ENCODE results near the gene PSMB5. TPM values are rescaled to one million over a fixed set of nuclear protein-coding genes. Genes with fewer than 3 reads are reported as not detected.

Gene PSMB5
- total and polyA plus RNA-seq, 2 of the 13 experiments (the other 11 are each of a cell fraction or from before 2014, with no cell fraction given) = 705 to 871 TPM

GRCh38 chr14:22977434-22977683 is 57.3 kb downstream of the PSMB5 start (continued):
- TF ChIP-seq SMAD3 (CRISPR knock-in tag; IDR thresholded peaks at IDR 0.05) (no peak), FOXC1 (CRISPR knock-in tag; IDR thresholded peaks at IDR 0.05; ENCODE audit: borderline replicate concordance) (no peak), KDM5B (CRISPR knock-in tag; IDR thresholded peaks at IDR 0.05; ENCODE audit: borderline replicate concordance) (no peak), ZBTB21 (CRISPR knock-in tag; IDR thresholded peaks at IDR 0.05) (no peak), SAP130 (CRISPR knock-in tag; IDR thresholded peaks at IDR 0.05; ENCODE audit: low read depth) (no peak), SOX13 (IDR thresholded peaks at IDR 0.05) (no peak), SOX13 (CRISPR knock-in tag; conservative IDR thresholded peaks at IDR 0.05 in 1 of 2, IDR thresholded peaks at IDR 0.05 in 1 of 2) (peak in 1 of 2 experiments; percentile 93; a peak in 1 of 4 replicates), RARA (CRISPR knock-in tag; IDR thresholded peaks at IDR 0.05) (no peak), FOXK2 (IDR thresholded peaks at IDR 0.05) (no peak), ZNF530 (CRISPR knock-in tag; IDR thresholded peaks at IDR 0.05; ENCODE audit: low read depth) (no peak), POLR2A (IDR thresholded peaks at IDR 0.05; ENCODE audit: insufficient read depth in 1 of 2, low read depth in 2 of 2, low read length in 2 of 2) (peak in 1 of 2 experiments; percentile 8; a peak in 1 of 4 replicates), EED (CRISPR knock-in tag; IDR thresholded peaks at IDR 0.05) (no peak), RNF2 (conservative IDR thresholded peaks at IDR 0.05; ENCODE audit: low read depth) (no peak), MBD4 (IDR thresholded peaks at IDR 0.05; ENCODE audit: borderline replicate concordance, low read length) (no peak), ZNF720 (CRISPR knock-in tag; IDR thresholded peaks at IDR 0.05) (no peak), REPIN1 (CRISPR knock-in tag; IDR thresholded peaks at IDR 0.05; ENCODE audit: borderline replicate concordance, low read depth) (no peak), ZNF773 (CRISPR knock-in tag; IDR thresholded peaks at IDR 0.05; ENCODE audit: borderline replicate concordance) (no peak), IKZF1 (IDR thresholded peaks at IDR 0.05) (no peak), HNRNPUL1 (IDR thresholded peaks at IDR 0.05; ENCODE audit: low read depth, low read length) (no peak), FOXA1 (IDR thresholded peaks at IDR 0.05) (peak; percentile 39; the same call in 1 of the 2 replicates), FOXA1 (CRISPR knock-in tag; IDR thresholded peaks at IDR 0.05) (no peak), BATF2 (CRISPR knock-in tag; IDR thresholded peaks at IDR 0.05) (no peak), NKX3-1 (CRISPR knock-in tag; IDR thresholded peaks at IDR 0.05) (no peak), NFE2L1 (CRISPR knock-in tag; IDR thresholded peaks at IDR 0.05; ENCODE audit: borderline replicate concordance) (no peak), TP53 (CRISPR knock-in tag; conservative IDR thresholded peaks at IDR 0.05) (no peak), GPN1 (CRISPR knock-in tag; IDR thresholded peaks at IDR 0.05; ENCODE audit: borderline replicate concordance) (no peak; the same call in 1 of the 2 replicates), ZBTB3 (CRISPR knock-in tag; IDR thresholded peaks at IDR 0.05; ENCODE audit: borderline replicate concordance, low read depth) (no peak), EEA1 (CRISPR knock-in tag; IDR thresholded peaks at IDR 0.05; ENCODE audit: borderline replicate concordance) (no peak), MZF1 (CRISPR knock-in tag; IDR thresholded peaks at IDR 0.05; ENCODE audit: borderline replicate concordance) (no peak), NFIC (IDR thresholded peaks at IDR 0.05; ENCODE audit: low read length) (no peak), JARID2 (CRISPR knock-in tag; IDR thresholded peaks at IDR 0.05; ENCODE audit: insufficient replicate concordance) (no peak), ZNF580 (CRISPR knock-in tag; IDR thresholded peaks at IDR 0.05; ENCODE audit: borderline replicate concordance, low read depth) (no peak), SSRP1 (CRISPR knock-in tag; IDR thresholded peaks at IDR 0.05) (peak; percentile 83), HMG20A (CRISPR knock-in tag; IDR thresholded peaks at IDR 0.05; ENCODE audit: borderline replicate concordance) (no peak), ZNF235 (CRISPR knock-in tag; IDR thresholded peaks at IDR 0.05; ENCODE audit: borderline replicate concordance) (no peak)
